Cerebellar cortex (tissue), 1 donor: ENCODE measurements around the gene PDE1A.

Experiments
- DNase-seq: peaks from one replicate; pipeline ENCODE4 v3.0.0-alpha.2; 2015; ENCODE audit warnings: low spot score

PDE1A gene

DNA sequence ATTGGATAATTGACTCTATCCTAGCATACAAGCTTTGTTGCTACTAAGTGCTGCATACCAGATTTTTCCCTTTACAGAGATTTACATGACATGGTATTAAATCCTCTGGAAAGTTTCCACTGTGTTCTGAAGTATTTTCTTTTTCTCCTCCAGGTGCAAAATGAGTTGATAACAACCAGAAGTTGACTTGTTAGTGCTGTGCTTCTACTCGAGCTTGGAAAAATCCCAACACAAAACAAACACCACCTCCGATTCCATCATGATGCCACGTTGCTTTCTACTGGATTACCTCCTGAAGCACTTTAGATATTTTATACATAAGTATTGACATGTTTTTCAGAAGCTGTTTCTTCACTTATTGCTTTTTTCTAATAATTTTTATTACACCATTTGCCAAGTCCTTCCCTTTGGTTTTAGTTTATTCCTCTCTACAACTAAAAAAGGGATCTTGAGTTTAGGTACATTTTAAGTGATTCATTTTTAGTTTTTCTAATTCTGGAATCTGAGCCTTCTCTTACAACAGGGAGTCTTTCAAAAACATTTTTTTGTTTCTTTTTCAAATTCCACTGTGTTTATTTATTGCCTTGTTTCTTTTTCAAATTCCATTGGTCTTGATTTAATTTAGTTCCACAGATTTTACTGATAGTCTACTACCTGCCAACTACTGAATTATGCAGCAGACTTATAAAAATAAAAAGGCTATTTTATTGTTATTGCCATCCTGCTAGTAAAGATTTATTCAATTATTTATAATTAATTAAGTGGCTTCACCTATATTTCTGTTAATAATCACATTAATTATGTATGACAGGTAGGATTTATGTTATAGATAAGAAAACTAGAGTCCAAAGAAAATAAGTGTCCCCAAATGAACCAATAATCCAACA is 297.8 kb downstream of the PDE1A start:
- no peak for DNase-seq

DNA sequence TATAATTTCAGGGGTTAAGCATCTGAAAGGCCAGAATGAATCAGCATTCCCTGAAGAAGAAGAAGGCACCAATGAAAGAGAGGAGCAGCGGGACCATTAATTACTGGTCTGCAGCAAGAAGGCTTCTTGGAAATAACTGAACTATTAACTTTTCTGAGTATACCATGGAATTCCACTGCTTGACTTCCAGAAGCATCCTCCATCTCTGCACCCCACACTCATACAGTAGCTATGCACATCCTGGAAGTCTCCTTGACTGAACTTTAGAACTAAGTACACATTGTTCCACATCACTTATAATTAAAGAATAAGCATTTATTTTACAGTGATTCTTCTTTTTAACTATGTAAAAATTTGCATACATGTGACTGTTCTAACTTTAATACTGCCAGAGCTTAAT is 309.6 kb downstream of the PDE1A start:
- DNase-seq: no peak

DNA sequence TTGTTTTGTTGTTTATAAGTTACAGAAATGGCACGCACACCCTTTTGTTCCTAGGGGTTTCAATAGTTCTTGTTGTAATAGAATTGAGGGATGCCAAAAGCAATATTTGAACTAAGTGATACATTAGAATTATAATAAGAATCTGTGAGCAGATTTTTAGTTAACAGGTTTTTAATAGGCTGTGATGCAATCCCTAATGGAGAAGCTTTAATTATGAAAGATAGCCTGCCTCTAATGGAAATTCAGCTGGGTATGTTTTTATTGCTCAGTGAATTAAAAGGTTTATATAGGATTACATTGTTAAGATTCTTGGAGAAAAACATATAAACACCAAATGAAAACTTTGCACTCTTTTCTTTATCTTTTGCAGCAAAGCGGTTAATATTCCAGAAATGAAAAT is 310.1 kb downstream of the PDE1A start:
- DNase-seq: no peak

DNA sequence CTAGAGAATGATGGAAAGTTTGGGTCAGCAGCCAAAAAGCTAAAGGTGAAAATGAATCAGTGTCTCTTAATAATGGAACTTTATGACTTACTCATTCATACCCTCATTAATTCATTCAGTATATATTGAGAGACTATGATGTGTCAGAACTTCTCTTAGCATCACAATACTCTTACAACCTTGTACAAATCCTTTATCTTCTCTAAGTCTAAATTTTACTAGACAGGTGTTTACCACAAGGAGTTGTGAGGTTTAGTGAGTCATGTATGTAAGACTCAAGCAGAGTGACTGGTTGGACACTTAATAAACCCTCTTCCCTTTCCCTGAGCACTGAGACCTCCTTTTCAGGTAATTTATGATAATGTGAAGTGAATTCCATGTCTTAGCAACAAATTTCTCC is 311.6 kb downstream of the PDE1A start:
- DNase-seq: no peak

DNA sequence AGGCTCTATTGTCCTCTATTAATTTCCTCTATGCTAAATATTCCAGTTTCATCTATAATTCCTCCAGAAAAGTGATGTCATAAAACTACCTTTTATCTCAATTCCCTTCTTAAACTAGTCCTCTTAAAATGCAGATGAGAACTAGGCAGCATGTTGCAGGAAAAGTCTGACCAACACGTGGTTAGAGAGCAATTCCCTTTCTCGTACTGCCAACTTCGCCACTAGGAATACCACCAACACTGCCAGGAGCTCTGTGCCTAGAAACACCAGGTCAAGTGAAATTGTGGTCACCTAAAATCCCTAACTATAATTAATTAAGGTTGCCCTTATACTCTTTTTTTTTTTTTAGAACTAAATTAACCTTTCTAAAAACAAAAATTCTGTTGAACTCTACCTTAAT is 313.5 kb downstream of the PDE1A start:
- no peak for DNase-seq

DNA sequence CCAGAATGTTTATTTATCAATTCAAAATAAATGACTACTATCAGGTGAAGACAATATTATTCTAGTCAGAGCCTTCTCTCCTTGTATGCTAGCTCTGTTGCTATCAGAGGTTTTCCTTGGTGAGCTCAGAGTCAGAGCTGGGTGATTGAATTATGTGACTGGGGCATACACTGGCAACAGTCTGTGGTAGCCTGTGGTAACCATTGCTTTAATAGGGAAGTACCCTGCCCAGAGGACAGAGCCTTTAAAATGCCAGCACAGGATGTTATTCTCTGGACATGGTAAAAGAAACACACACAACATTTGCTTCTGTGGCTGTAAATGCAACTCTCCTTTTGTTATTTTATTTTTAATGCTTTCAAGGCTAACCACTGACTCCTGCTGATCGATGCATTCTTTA is 316.5 kb downstream of the PDE1A start:
- DNase-seq: no peak

DNA sequence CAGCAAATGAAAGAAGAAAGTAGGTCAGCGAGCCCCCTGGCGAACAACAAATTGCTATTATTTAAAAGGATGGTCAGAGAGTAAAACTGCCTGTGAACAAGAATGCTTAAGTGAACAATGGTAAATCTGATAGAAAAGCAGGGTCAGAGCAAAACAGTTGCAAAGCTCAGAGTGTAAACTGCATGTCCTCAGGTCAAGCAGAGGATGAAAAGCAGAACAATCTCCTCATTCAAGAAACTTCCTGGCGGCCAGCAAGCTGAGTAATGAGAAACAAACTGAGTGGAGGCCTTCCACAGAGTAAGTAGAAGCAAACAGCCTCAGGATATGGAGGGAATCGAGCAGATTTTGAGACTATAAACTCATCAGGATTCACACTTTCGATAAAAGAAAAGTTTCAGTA is 323.3 kb downstream of the PDE1A start:
- DNase-seq: no peak

DNA sequence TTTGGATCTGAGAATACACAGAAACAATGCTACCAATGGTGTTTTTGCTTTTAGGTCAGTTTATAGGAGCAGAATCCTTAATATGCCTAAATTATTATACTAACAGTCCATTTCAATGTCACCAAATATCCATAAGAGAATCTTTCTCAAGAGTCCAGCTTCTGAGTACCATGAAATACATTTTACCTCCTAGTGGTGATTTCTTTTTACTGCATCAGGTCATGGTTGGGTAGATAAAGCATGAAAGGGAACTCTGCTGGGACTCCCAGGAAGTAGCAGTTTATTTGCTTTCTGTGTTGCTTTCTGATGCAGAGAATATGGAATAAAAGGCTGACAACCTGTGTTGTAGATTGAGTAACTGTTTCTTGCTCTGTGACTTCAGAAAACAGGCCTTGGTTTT is 325.6 kb downstream of the PDE1A start:
- DNase-seq: no peak

DNA sequence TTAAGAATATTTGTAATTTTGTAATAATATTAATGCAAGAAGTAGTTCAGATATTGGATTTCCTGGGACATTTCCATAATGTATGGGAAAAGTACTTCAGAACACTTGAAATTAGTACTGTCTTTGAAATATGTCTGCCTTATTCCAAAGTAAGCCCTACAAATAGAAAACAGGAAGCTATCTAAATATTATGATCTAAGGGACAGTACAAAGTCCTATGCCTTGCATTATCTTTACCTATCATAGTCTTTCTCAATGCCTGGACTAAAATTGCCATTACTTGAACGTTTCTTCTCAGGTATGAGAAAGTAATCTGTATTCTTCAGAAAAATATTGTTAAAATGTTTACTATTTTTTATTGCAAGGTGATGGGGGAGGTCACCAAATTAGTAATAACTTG is 328.2 kb downstream of the PDE1A start:
- DNase-seq: no peak

DNA sequence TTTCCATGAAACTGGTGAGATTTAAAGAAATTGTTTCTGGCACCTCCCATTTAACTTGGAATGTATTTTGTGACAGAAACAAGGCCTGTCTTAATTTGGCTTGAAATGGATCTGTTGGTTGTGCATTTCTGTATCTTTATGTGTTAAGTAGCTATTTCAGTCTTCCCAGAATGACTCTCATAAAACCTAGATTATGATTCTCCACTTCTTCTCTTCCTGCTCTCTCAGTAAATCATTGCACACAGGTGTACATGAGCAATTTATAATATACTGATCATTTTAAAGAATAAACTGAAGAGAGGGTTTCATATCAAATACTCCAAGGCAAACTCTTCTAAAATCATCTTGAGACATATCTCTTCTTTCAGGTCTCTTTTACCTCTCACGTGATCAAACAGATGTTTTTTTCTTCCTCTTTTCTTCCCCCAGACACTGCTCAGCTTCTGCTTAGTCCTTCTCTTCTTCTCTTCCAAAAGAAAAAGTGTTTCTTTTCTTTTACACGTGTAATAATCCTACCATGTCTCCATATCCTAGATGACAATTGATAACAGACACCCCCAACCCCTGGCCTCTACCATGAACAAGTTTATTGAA is 329.2 kb downstream of the PDE1A start:
- DNase-seq: no peak

DNA sequence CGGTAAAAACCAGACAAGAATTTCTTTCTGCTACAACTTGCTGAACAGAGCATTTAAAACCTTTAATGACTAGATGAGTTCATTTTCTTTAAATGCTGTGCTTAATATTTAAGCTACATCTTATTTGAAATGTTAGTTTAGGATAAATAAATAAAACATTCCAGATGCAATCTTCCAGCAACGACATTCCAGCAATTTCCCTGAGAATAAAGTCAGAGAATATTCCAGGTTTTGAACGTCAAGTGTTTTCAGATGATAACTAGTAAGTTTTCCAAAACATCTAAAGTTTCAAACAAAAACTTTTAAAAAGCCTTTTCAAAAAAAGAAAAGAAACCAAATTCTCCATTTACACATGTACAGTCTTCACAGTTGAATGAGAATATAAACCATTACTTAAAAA is 336.4 kb downstream of the PDE1A start:
- no peak for DNase-seq
